Gastrocnemius medialis (tissue), 4 donors: ENCODE results near the gene RNF44. TPM values are rescaled to one million over a fixed set of nuclear protein-coding genes. Genes with fewer than 3 reads are reported as not detected.

Experiments used
- ATAC-seq, 2 donors: fragments of 150-250 bp; one replicate each; pipeline ENCODE4 v1.9.1; 2016
- DNase-seq, 2 donors: peaks; one replicate each; pipeline ENCODE4 v3.0.0-alpha.2; 2019
- H3K27ac ChIP-seq, 4 donors: fragments of 200-600 bp; sonication (generic); 1 replicate in 1 of 4; 2 replicates in 3 of 4; pipeline ENCODE4 v1.5.1; 2016 to 2018; ENCODE audit warnings: mild to moderate bottlenecking in 2 of 4, moderate library complexity in 1 of 4
- H3K27me3 ChIP-seq, 3 donors: fragments of 200-600 bp; sonication (generic) in 2 of 3; 1 replicate in 1 of 3; 2 replicates in 2 of 3; pipeline versions ENCODE4 v1.5.1 to v1.6.0; 2016 to 2019; ENCODE audit warnings: mild to moderate bottlenecking in 1 of 3, moderate library complexity in 1 of 3
- H3K36me3 ChIP-seq, 2 donors: fragments of 200-600 bp; sonication (generic) in 1 of 2; one replicate each; pipeline ENCODE4 v1.5.1; 2017 to 2018
- H3K4me1 ChIP-seq, 2 donors: fragments of 200-600 bp; sonication (generic) in 1 of 2; one replicate each; pipeline ENCODE4 v1.5.1; 2016 to 2017; ENCODE audit warnings: mild to moderate bottlenecking in 2 of 2
- H3K4me3 ChIP-seq, 4 donors: fragments of 200-600 bp; sonication (generic) in 3 of 4; 1 replicate in 1 of 4; 2 replicates in 3 of 4; pipeline ENCODE4 v1.5.1; 2016 to 2019; ENCODE audit warnings: mild to moderate bottlenecking in 2 of 4
- H3K9me3 ChIP-seq, 3 donors: fragments of 200-600 bp; sonication (generic) in 2 of 3; 1 replicate in 1 of 3; 2 replicates in 2 of 3; pipeline ENCODE4 v1.5.1; 2016 to 2019
- CTCF ChIP-seq, 5 experiments: fragments of 450-650 bp in 3 of 5; fragments of 200-600 bp in 2 of 5; sonication (generic) in 2 of 5; IDR thresholded peaks in 4 of 5; conservative IDR thresholded peaks in 1 of 5; 1 replicate in 4 of 5; 2 replicates in 1 of 5; pipeline ENCODE4 v1.5.1; 2016 to 2019; ENCODE audit warnings: antibody characterized with exemption in 5 of 5, mild to moderate bottlenecking in 3 of 5, moderate library complexity in 3 of 5
- POLR2A ChIP-seq, 2 donors: fragments of 450-650 bp; IDR thresholded peaks; one replicate each; pipeline ENCODE4 v1.6.1; 2017; ENCODE audit warnings: antibody characterized with exemption in 2 of 2, mild to moderate bottlenecking in 2 of 2, moderate library complexity in 2 of 2
- in situ Hi-C, 4 donors: fragments of 200-750 bp; cut with MboI; loops; one replicate each; pipeline versions ENCODE4 v1.15.0 to v1.8.0; 2017; ENCODE audit warnings: low sequenced_read_pairs in 4 of 4
- intact Hi-C: fragments of 100-400 bp; cut with DNase I; formaldehyde crosslinking; loops from one replicate; pipeline ENCODE4 v1.15.1; 2023; ENCODE audit warnings: low total_unique reads
- total RNA-seq, 4 donors: library from RNA; depleted of rRNA; stranded (reverse); fragments of >200 nt; gene quantifications; one replicate each; pipeline versions ENCODE4 v1.1.0 to v1.2.3, GENCODE V29; 2016

The RNF44 gene
- total RNA-seq, 4 donors from 2014 or later = 4.1 to 7.0 (median 6.7) TPM

GRCh38 chr5:176519810-176520720, 17.1 kb downstream of the RNF44 start:
- no peaks in the 10 kb centered on the region for H3K36me3 ChIP-seq
- DNase-seq (no peak), ATAC-seq (no peak)
- H3K4me3 ChIP-seq = no peak overlapping the region
- intact Hi-C loops = no loop called here
- no peaks in the 10 kb centered on the region for H3K9me3 ChIP-seq
- no peaks in the 10 kb centered on the region for H3K27me3 ChIP-seq
- H3K27ac ChIP-seq = no peak overlapping the region
- in situ Hi-C loops = no loop called here
- no peak for TF ChIP-seq CTCF (IDR thresholded peaks at IDR 0.05 in 4 of 5, conservative IDR thresholded peaks at IDR 0.05 in 1 of 5)
- no peak for TF ChIP-seq POLR2A (IDR thresholded peaks at IDR 0.05)
- H3K4me1 ChIP-seq = no peaks in the 10 kb centered on the region

GRCh38 chr5:176517053-176517661, 20.0 kb downstream of the RNF44 start:
- DNase-seq (no peak), ATAC-seq (no peak)
- Histone ChIP-seq H3K9me3 (no peaks in the 10 kb centered on the region), H3K27ac (no peak overlapping the region), H3K4me3 (no peak overlapping the region), H3K27me3 (no peaks in the 10 kb centered on the region), H3K36me3 (no peaks in the 10 kb centered on the region), H3K4me1 (no peaks in the 10 kb centered on the region)
- no peak for TF ChIP-seq CTCF (IDR thresholded peaks at IDR 0.05 in 4 of 5, conservative IDR thresholded peaks at IDR 0.05 in 1 of 5)
- TF ChIP-seq POLR2A (IDR thresholded peaks at IDR 0.05) = no peak
- in situ Hi-C loops = no loop called here
- intact Hi-C loops = no loop called here

- H3K36me3 ChIP-seq = no peaks in the 10 kb centered on the region
- ATAC-seq (no peak), DNase-seq (no peak)
- no peak for TF ChIP-seq CTCF (IDR thresholded peaks at IDR 0.05 in 4 of 5, conservative IDR thresholded peaks at IDR 0.05 in 1 of 5)
- no peak for TF ChIP-seq POLR2A (IDR thresholded peaks at IDR 0.05)
- no peaks in the 10 kb centered on the region for H3K4me1 ChIP-seq
- H3K27me3 ChIP-seq = no peaks in the 10 kb centered on the region
- no peaks in the 10 kb centered on the region for H3K9me3 ChIP-seq
- in situ Hi-C loops = no loop called here
- no peak overlapping the region for H3K4me3 ChIP-seq
- intact Hi-C loops = no loop called here
- H3K27ac ChIP-seq = no peak overlapping the region
Observed at GRCh38 chr5:176515396-176515795, 21.8 kb downstream of the RNF44 start.

- H3K9me3 ChIP-seq = no peaks in the 10 kb centered on the region
- no peak overlapping the region for H3K27ac ChIP-seq
- intact Hi-C loops (no loop called here), in situ Hi-C loops (no loop called here)
- no peak overlapping the region for H3K4me3 ChIP-seq
- TF ChIP-seq CTCF (IDR thresholded peaks at IDR 0.05 in 4 of 5, conservative IDR thresholded peaks at IDR 0.05 in 1 of 5) (no peak), POLR2A (IDR thresholded peaks at IDR 0.05) (no peak)
- no peak for ATAC-seq
- DNase-seq = no peak
- H3K27me3 ChIP-seq = no peaks in the 10 kb centered on the region
- H3K36me3 ChIP-seq = peaks cover 0 to 6% of the 10 kb centered on the region in 2 donors
- no peaks in the 10 kb centered on the region for H3K4me1 ChIP-seq
Observed at GRCh38 chr5:176514244-176514950, 22.8 kb downstream of the RNF44 start.
